PC-9 (cell line): Measurements from ENCODE around the gene TSPAN10. TPM values are rescaled to one million over a fixed set of nuclear protein-coding genes. Genes with fewer than 3 reads are reported as not detected.

Experiments
- BruUV-seq: library from RNA; stranded (reverse); fragments of 400-500 nt; replicated peaks from 2 replicates; lab custom pipeline; 2021; lab: Mats Ljungman, UMichigan
- CTCF ChIA-PET: fragments of 300-600 bp; sonication (Branson Sonifier 250); formaldehyde crosslinking; loops from one replicate; lab custom pipeline; 2022; ENCODE audit warnings: antibody characterized with exemption; lab: Charles Lee
- POLR2A ChIA-PET: fragments of 300-600 bp; sonication (Branson Sonifier 250); formaldehyde crosslinking; loops from one replicate; lab custom pipeline; 2022; ENCODE audit warnings: antibody characterized with exemption; ENCODE audit not compliant: unreplicated experiment; lab: Charles Lee
- DNase-seq, 2 experiments: peaks; one replicate each; pipeline versions ENCODE4 v3.0.0 to v3.0.0-alpha.2; 2015 to 2022; ENCODE audit warnings: mixed read lengths in 1 of 2
- H2AFZ ChIP-seq: fragments of 200-600 bp; sonication (generic); 2 replicates; pipeline ENCODE4 v1.8.1; 2017; ENCODE audit warnings: antibody characterized with exemption
- H3F3A ChIP-seq: fragments of 200-600 bp; sonication (generic); 2 replicates; pipeline ENCODE4 v1.8.1; 2017; ENCODE audit warnings: antibody characterized with exemption, mild to moderate bottlenecking, low read depth; ENCODE audit not compliant: insufficient read depth
- H3K27ac ChIP-seq: fragments of 200-600 bp; sonication (generic); 2 replicates; pipeline ENCODE4 v1.6.1; 2016; ENCODE audit warnings: mixed run types
- H3K27me3 ChIP-seq: fragments of 200-600 bp; sonication (generic); 2 replicates; pipeline ENCODE4 v1.6.1; 2016; ENCODE audit warnings: low read depth, mixed run types; ENCODE audit not compliant: insufficient read depth
- H3K36me3 ChIP-seq: fragments of 200-600 bp; sonication (generic); 2 replicates; pipeline ENCODE4 v1.6.1; 2016; ENCODE audit warnings: low read depth, mixed run types
- H3K4me1 ChIP-seq: fragments of 200-600 bp; sonication (generic); replicated peaks from 2 replicates; pipeline ENCODE4 v1.6.1; 2016; ENCODE audit warnings: mixed run types; ENCODE audit not compliant: insufficient read depth
- H3K4me2 ChIP-seq: fragments of 200-600 bp; sonication (generic); 2 replicates; pipeline ENCODE4 v1.6.1; 2017; ENCODE audit warnings: mixed run types
- H3K4me3 ChIP-seq: fragments of 200-600 bp; sonication (generic); 2 replicates; pipeline ENCODE4 v1.6.1; 2016; ENCODE audit warnings: mixed run types
- H3K79me2 ChIP-seq: fragments of 200-600 bp; sonication (generic); 2 replicates; pipeline ENCODE4 v1.6.1; 2017; ENCODE audit warnings: low read depth, mixed run types
- H3K9me2 ChIP-seq: fragments of 200-600 bp; sonication (generic); 2 replicates; pipeline ENCODE4 v1.8.1; 2017; ENCODE audit warnings: mild to moderate bottlenecking; ENCODE audit not compliant: insufficient read depth
- H3K9me3 ChIP-seq: fragments of 200-600 bp; sonication (generic); 2 replicates; pipeline ENCODE4 v1.8.1; 2016; ENCODE audit warnings: low read depth; ENCODE audit not compliant: insufficient read depth
- H4K20me1 ChIP-seq: fragments of 200-600 bp; sonication (generic); 2 replicates; pipeline ENCODE4 v1.8.1; 2017; ENCODE audit not compliant: insufficient read depth
- CTCF ChIP-seq: fragments of 200-600 bp; sonication (generic); conservative IDR thresholded peaks from 2 replicates; pipeline ENCODE4 v1.6.1; 2017; ENCODE audit warnings: mixed run types, antibody characterized with exemption, mild to moderate bottlenecking, moderate library complexity
- EZH2 ChIP-seq: fragments of 200-600 bp; sonication (generic); IDR thresholded peaks from 2 replicates; pipeline ENCODE4 v1.8.0; 2017; ENCODE audit warnings: antibody characterized with exemption, low read depth
- intact Hi-C: fragments of 100-400 bp; cut with micrococcal nuclease; formaldehyde crosslinking; loops from one replicate; pipeline ENCODE4 v1.10.0; 2022; ENCODE audit not compliant: unreplicated experiment
- total RNA-seq: library from RNA; stranded (reverse); gene quantifications from 2 replicates; pipeline ENCODE4 v1.2.3, GENCODE V29; 2021

Gene TSPAN10
- total RNA-seq, 1 experiment from 2014 or later: 8.6 TPM

GRCh38 chr17:81635431-81635830 lies 1.6 kb upstream of the TSPAN10 start:
- TF ChIP-seq EZH2 (no peak), CTCF (no peak)
- Histone ChIP-seq H3K9me2 (no peaks in the 10 kb centered on the region), H3K36me3 (no peaks in the 10 kb centered on the region), H3K4me1 (peaks cover 11% of the 10 kb centered on the region; the same call in 1 of the 2 replicates), H3K79me2 (peaks cover 54% of the 10 kb centered on the region), H3K9me3 (no peaks in the 10 kb centered on the region), H3K27ac (no peak overlapping the region), H4K20me1 (peaks cover 39% of the 10 kb centered on the region), H3K4me3 (peak overlapping the region; percentile 96; the same call in 1 of the 2 replicates), H2AFZ (no peak overlapping the region), H3K4me2 (peak overlapping the region; percentile 91), H3K27me3 (no peaks in the 10 kb centered on the region), H3F3A (peaks cover 10% of the 10 kb centered on the region; the same call in 1 of the 2 replicates)
- peak; percentile 59 to 67 for DNase-seq
- intact Hi-C loops: loop anchor here (5.0 kb wide), 2 partner anchors 47 to 77 kb away; partner anchors contain the start of genes ARL16, HGS and SLC25A10
- BruUV-seq: no TSS peak
- ChIA-PET POLR2A (no interaction called here), CTCF (no interaction called here)

DNA sequence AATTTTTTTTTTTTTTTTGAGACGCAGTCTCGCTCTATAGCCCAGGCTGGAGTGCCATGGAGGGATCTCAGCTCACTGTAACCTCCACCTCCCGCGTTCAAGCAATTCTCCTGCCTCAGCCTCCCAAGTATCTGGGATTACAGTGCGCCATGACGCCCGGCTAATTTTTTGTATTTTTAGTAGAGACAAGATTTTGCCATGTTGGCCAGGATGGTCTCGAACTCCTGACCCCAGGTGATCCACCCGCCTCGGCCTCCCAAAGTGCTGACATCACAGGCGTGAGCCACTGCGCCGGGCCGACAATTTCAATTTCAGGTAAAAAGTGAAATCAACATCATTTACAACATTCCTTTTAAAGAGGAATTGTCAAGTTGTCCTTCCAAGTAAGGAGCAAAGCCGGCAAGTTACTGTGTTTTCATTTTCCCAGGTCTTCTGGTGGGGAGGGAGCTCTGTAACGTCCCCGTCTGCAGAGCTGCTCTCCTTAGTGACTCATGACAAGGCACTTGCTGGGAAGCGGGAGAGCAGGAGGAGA lies 957 bp upstream of the TSPAN10 start:
- H2AFZ ChIP-seq: peak overlapping the region; percentile 66; the same call in 1 of the 2 replicates
- DNase-seq: peak in 1 of 2 experiments; percentile 52
- intact Hi-C loops: loop anchor here (5.0 kb wide), 2 partner anchors 46 to 76 kb away; partner anchors contain the start of genes ARL16, HGS and SLC25A10
- H3K27me3 ChIP-seq: no peaks in the 10 kb centered on the region
- TF ChIP-seq EZH2 (no peak), CTCF (no peak)
- peaks cover 10% of the 10 kb centered on the region; the same call in 1 of the 2 replicates for H3F3A ChIP-seq
- ChIA-PET POLR2A (interaction anchor here (0.6 to 0.7 kb wide), 2 partner anchors 23 to 135 kb away, joined by 4 to 9 read pairs; no protein-coding TSS in a partner anchor), CTCF (interaction anchor here (0.6 kb wide), 1 partner anchor 186 kb away, joined by 4 read pairs; no protein-coding TSS in a partner anchor)
- no peaks in the 10 kb centered on the region for H3K36me3 ChIP-seq
- H3K9me2 ChIP-seq: no peaks in the 10 kb centered on the region
- peaks cover 11% of the 10 kb centered on the region; the same call in 1 of the 2 replicates for H3K4me1 ChIP-seq
- peak overlapping the region; percentile 71 for H3K27ac ChIP-seq
- BruUV-seq: TSS peak; percentile 50
- no peaks in the 10 kb centered on the region for H3K9me3 ChIP-seq
- peak overlapping the region; percentile 96 for H3K4me3 ChIP-seq
- H3K79me2 ChIP-seq: peaks cover 54% of the 10 kb centered on the region
- H3K4me2 ChIP-seq: peak overlapping the region; percentile 91
- peaks cover 38% of the 10 kb centered on the region for H4K20me1 ChIP-seq

DNA sequence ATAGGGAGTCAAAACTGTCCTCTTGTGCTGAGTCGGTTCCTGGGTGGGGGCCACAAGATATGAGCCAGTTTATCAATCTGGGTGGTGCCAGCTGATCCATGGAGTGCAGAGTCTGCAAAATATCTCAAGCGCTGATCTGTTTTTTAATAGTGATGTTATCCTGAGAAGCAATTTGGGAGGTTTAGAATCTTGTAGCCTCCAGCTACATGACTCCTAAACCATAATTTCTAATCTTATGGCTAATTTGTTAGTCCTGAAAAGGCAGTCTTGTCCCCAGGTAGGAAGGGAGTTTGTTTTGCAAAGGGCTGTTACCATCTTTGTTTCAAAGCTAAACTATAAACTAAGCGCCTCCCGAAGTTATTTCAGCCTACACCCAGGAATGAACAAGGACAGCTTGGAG lies 1.7 kb downstream of the TSPAN10 start:
- H2AFZ ChIP-seq: no peak overlapping the region
- H3K9me3 ChIP-seq: no peaks in the 10 kb centered on the region
- POLR2A ChIA-PET: no interaction called here
- H3K27me3 ChIP-seq: no peaks in the 10 kb centered on the region
- no peak overlapping the region for H3K4me2 ChIP-seq
- H4K20me1 ChIP-seq: peaks cover 23% of the 10 kb centered on the region
- TF ChIP-seq EZH2: no peak
- no peak for TF ChIP-seq CTCF
- no peak overlapping the region for H3K27ac ChIP-seq
- DNase-seq: no peak
- H3K36me3 ChIP-seq: no peaks in the 10 kb centered on the region
- H3K4me1 ChIP-seq: peaks cover 11% of the 10 kb centered on the region; the same call in 1 of the 2 replicates
- peaks cover 30% of the 10 kb centered on the region for H3K79me2 ChIP-seq
- peaks cover 10% of the 10 kb centered on the region; the same call in 1 of the 2 replicates for H3F3A ChIP-seq
- CTCF ChIA-PET: no interaction called here
- H3K4me3 ChIP-seq: no peak overlapping the region
- no peaks in the 10 kb centered on the region for H3K9me2 ChIP-seq
- BruUV-seq: no TSS peak
- intact Hi-C loops: loop anchor here (5.0 kb wide), 2 partner anchors 44 to 74 kb away; partner anchors contain the start of genes ARL16, HGS and SLC25A10
